CD4-positive, alpha-beta T cell treated with Interferon alpha-2 for 1 hour (primary cell): ENCODE measurements around the gene EMC8.
A peak's percentile ranks its signal among the peaks of the same experiment; 100 is the strongest.
"Not testable (repeated sequence)": the region's sequence is repeated elsewhere in the genome, so short reads cannot be mapped to it uniquely, and the experiment has no call there.

Source experiments
- DNase-seq, 2 donors: peaks; one replicate each; pipeline ENCODE4 v3.0.0-alpha.2; 2020 to 2022

The EMC8 gene

DNA sequence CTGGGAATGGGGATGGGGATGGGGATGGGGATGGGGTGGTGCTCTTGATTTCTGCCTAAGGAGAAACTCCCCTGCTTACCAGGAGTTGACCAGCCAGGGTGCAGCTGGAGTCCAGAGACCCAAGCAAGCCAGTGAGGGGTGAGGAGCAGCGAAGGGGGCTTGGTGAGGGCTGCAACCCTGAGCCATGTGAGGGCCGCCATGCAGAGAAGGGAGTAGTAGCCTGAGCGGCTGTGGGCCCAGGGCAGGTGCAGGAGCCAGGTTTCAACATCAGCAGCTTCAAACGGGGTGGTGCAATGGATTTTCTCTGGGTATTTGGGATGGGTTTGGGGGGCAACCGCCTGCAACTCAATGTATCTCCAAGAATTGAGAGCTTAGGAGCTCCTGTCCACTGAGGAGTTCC, 35.4 kb upstream of the EMC8 start:
- DNase-seq, result no peak

DNA sequence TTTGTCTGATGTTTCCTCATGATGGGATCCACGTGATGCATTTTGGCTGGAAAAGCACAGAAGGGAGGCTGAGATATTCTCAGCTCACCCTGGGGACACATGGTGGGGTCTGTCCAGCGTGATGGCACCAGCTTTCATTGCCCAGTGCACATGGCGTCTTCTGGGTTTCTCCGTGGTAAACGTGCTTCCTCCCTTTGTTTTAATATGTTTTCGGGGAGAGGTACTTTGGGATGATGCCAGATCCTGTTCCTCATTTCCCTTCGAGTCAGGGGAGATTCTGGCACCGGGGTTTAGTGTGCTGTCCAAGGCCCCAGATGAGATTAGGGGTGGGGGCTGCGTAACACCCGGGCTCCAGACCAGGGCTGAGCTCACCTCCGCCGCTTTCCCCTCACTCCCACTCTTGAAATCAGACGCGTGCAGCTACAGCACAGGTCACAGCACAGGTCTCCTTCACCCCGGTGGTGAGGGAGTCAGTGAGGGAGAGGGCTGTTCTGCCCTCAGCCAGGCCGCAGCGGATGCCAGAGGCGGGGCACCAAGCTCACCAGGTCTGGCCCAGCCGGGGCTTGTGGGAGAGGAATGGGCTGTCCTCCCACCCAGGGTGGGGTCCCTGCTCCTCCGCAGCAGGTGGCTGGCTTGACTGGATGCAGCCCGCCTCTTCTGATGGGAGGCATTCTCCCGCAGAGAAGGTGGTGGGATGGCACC, 34.0 kb upstream of the EMC8 start:
- DNase-seq, result no peak

- DNase-seq, result peak in 1 of 2 donors; percentile 56
Observed at GRCh38 chr16:85832570-85833218, 33.4 kb upstream of the EMC8 start.

DNA sequence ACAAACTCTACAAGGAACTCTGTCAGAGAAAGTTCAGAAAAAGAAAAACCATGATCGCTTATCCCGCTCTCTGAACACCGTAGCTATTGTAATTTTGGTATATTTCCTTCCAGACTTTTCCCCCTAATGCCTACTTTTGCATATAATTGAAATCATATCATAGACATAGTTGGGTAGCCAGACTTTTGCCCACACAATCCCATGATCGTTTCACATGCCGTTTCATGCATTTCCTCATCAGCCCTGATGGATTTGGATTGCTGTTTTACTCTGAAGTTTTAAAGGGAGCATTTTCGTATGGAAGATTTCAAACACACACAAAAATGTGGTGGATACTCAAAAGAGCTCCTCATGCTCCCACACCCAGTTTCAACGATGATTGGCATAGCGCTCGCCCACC, 31.5 kb upstream of the EMC8 start:
- DNase-seq, result no peak

DNA sequence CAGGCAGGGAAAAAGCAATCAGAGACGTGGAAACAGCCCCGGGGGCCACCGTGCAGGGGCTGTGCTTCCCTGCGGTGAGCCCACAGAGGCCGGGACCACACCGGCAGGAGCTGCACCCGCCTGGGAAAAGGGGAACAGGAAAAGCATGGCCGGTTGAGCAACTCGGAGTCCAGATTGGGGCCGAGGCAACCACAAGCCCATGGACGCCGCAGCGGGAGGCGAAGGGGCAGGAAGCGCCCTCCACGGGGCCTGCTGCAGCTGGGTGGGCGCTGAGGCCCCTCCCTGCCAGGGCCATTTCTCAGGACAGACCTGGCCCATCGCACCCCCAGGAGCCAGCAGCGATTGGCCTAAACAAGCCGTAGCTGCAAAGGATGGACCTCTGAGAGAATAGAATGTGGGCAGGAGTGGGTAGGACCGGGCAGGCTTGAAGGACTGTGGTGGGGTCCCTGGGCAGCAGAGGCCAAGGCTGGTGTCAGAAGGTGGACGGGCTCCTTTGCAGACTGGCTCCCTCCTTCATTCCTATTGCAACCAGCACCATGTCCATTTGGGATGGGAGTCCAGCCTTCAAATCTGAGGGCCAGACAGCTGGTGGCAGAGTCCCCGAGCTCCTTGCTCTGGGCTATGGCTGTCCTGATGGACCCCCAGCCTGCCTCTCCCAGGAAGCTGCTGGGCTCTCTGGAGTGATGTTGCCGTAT, 30.6 kb upstream of the EMC8 start:
- DNase-seq, result peak in 1 of 2 donors; percentile 29

- no peak for DNase-seq
Observed at GRCh38 chr16:85829171-85829719, 29.9 kb upstream of the EMC8 start.

DNA sequence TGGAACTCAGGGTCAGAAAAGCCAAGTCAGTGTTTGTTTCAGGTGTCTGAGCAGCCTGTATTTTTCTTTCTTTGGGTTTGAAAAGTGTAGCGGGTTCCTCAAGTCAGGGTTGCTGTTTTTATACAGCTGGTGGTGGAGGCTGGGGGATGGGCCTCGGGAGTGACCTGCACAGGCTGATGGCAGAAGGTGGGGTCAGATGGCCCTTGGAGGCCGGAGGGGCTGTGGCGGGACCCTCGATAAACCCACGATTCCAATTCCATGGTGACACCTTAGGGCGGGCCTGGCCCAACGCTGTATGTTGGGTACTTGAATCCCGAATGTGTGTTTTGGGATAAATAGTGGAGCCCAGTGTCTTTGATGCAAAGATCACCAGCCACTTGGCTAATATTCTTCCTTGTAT, 28.8 kb upstream of the EMC8 start:
- no peak for DNase-seq

DNA sequence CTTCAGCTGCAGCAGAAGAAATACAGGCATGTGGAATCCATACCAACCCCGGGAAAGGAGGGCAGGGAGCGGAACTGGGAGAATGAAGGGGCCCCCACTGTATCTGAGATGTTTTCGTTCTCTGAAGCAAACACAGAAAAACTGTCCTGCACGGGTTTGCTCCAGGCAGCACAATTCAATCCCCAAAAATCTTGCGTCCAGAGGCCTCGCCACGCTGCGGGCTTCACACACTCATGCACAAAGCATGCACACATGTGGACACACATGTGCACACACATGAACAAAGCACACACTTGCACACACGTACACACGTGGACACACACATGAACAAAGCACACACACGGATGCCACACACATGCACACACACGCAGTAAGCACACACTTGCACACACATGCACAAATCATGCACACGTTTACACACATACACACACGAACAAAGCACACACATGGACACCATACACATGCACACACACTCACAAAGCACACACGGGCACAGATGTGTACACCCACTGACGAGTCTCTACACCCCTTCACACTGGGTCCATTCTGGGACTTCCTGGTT, 27.4 kb upstream of the EMC8 start:
- DNase-seq, result no peak

GRCh38 chr16:85825326-85825725, 26.0 kb upstream of the EMC8 start:
- no peak for DNase-seq

DNA sequence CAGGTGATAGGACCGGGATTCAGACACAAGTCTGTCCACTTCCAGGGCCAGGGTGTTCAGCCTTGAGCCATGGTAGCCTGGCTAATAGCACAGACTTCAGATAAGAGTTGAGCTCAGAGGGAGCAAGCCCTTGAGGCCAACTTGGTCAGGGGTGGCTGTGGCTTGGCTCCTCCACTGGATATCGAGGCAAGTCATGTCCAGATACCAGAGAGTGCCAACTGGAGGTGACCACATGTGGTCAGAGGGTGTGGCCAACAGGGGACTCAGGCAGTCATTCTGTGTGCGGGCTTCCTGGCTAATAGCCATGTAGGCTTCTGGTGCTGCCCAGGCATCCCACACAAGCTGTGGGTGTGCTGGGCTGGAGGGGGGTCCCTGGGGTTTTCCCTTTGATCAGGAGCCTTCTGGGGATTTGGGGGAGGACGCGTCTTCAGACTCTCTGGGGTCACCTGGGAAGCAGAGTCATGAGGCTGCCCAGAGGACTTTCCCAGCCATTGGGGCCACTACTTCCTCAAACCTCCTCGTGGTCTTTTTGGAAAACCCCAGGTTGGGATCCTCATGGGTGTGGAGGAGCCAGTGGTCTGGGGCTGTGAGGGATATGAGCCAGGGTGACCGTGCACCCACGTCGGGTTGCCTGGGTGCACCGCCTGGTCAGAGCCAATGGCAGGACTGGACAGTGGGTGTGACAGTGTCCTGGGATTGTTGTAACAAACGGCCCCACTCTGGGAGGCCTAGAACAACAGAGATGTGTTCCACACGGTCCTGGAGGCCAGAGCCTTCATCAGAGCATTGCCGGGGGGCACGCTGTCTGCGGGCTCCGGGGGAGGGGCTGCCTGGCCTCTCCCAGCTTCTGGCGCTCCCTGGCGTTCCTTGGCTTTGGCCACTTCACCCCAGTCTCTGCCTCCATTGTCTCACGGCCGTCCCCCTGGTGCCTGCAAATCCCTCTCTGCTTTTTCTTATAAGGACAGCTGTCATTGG, 25.1 kb upstream of the EMC8 start:
- DNase-seq, result no peak

- DNase-seq, result no peak
Observed at GRCh38 chr16:85823328-85823920, 24.1 kb upstream of the EMC8 start.

DNA sequence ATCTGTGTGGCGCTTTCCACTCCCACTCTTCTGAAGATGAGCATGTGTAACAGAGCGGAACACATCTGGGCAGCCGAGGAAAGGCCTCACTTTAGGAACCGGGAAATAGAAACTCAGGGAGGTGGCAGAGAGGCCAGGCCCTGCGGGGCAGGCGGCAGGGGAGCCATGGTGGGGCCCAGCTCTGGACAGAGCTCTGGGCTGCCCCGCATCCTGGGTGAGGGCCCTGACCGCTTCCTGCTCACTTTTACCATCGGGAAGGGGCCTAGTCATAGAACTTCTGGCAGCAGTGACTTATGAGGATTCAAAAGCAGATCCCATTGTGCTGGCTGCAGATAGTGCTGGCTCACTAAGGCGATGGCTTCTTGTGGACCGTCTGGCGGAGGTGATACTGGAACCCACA, 22.8 kb upstream of the EMC8 start:
- DNase-seq, result no peak

GRCh38 chr16:85821390-85822135, 22.2 kb upstream of the EMC8 start:
- peak; percentile 78 to 79 for DNase-seq

DNA sequence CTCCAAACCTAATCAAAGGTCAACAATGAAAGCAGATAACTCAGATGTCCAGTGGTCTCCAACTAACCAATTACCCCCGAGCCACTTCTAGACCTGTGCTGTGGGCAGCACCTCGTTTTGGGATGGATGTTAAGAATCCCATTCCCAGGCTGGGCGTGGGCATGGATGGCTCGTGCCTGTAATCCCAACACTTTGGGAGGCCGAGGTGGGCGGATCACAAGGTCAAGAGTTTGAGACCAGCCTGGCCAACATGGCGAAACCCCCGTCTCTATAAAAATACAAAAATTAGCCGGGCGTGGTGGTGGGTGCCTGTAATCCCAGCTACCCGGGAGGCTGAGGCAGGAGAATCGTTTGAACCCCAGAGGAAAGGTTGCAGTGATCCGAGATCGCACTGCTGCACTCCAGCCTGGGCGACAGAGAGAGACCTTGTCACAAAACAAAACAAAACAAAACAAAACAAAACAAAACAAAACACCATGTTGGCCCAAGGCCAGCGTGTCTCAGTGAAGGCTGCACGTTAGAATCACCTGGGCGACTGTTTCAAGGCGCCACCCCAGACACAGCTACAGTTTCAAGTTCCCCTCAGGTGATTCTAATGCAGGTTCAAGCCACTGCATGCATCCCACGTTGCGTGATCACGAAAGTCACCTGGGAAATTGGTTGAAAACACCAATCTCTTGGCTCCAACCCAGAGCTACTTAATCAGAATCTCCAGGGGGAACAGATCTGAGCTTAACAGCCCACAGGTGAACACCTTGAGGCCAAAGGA, 21.4 kb upstream of the EMC8 start:
- no peak for DNase-seq

- no peak for DNase-seq
Observed at GRCh38 chr16:85819771-85820170, 20.4 kb upstream of the EMC8 start.

DNA sequence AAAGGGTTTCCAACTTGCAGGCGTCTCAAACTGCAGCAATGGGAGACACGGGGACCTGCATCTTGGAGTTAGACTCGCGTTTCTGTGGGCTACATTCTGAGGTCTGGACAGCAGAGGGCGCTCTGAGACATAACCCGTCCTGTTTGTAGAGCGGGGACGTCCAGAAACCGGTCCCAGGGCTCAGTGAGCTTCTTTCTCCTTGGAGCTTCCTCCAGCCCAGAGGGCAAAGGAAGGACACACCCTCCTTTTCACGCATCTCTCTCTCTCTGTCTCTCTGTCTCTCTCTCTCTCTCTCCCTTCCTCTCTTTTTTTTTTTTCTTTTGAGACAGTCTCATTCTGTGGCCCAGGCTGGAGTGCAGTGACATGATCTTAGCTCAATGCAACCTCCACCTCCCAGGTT, 19.9 kb upstream of the EMC8 start:
- peak; percentile 82 to 84 for DNase-seq

- not testable (repeated sequence) for DNase-seq
Observed at GRCh38 chr16:85817195-85817594, 17.9 kb upstream of the EMC8 start.

DNA sequence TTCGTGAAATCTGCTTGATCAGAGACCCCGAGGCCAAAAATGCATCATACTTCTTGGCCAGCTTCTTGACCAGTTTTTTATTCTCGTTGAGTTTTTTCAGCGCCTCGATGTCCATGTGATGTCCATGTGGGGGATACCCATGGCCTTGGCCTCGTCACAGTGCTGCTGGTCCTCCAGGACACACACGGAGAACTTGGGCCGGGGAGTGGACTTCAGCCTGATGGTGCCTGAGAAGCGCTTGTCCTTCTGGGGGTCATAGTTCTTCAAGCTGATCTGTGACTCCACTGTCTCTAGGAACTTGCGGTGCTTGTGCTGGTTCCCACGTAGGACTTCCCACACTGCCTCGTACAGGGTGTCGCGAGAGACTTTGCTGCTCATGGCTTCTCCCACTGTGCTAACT, 16.8 kb upstream of the EMC8 start:
- DNase-seq, result no peak

GRCh38 chr16:85812811-85813700, 13.7 kb upstream of the EMC8 start:
- DNase-seq, result no peak
